ENCODE data around the gene HAGH. TPM values are rescaled to one million over a fixed set of nuclear protein-coding genes. Genes with fewer than 3 reads are reported as not detected.

Gene HAGH
- total and polyA plus RNA-seq, 9 of the 15 experiments (the other 6 are each of a cell fraction or from before 2014, with no cell fraction given), result 0.46 to 35.1 (median 16.8) TPM

DNA sequence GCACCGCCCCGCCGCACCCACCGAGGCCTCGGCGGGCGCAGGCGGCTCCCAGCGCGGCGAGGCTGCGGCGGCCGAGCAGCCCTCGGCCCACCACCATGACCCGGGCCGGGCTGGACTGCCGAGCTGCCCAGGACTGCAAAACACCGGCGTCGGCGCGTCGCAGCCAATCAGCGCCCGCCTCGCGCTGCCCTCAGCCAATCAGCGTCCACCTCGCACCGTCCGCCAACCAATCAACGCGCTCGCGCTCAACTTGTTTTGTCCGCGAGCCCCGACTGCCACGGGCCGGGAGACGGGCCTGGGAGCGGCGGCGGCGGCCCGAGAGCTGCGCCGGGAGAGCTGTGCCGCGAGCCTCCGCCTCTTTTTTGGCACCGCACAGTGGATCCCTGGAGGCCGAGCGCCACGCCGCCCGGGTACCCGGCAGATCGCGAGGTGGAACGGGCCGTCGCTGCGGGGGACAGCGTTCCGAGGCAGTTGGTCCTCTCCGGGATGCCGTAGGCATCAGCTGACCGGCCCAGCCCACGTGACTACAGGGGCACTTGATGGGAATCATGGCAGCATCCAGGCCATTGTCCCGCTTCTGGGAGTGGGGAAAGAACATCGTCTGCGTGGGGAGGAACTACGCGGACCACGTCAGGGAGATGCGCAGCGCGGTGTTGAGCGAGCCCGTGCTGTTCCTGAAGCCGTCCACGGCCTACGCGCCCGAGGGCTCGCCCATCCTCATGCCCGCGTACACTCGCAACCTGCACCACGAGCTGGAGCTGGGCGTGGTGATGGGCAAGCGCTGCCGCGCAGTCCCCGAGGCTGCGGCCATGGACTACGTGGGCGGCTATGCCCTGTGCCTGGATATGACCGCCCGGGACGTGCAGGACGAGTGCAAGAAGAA lies at the start of gene HAGH, which contains the start of gene FAHD1 (continued):
- TF ChIP-seq, protein P1, sequence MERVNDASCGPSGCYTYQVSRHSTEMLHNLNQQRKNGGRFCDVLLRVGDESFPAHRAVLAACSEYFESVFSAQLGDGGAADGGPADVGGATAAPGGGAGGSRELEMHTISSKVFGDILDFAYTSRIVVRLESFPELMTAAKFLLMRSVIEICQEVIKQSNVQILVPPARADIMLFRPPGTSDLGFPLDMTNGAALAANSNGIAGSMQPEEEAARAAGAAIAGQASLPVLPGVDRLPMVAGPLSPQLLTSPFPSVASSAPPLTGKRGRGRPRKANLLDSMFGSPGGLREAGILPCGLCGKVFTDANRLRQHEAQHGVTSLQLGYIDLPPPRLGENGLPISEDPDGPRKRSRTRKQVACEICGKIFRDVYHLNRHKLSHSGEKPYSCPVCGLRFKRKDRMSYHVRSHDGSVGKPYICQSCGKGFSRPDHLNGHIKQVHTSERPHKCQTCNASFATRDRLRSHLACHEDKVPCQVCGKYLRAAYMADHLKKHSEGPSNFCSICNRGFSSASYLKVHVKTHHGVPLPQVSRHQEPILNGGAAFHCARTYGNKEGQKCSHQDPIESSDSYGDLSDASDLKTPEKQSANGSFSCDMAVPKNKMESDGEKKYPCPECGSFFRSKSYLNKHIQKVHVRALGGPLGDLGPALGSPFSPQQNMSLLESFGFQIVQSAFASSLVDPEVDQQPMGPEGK (CRISPR knock-in tag; IDR thresholded peaks at IDR 0.05; ENCODE audit: borderline replicate concordance), result no peak
- TF ChIP-seq, protein P2, sequence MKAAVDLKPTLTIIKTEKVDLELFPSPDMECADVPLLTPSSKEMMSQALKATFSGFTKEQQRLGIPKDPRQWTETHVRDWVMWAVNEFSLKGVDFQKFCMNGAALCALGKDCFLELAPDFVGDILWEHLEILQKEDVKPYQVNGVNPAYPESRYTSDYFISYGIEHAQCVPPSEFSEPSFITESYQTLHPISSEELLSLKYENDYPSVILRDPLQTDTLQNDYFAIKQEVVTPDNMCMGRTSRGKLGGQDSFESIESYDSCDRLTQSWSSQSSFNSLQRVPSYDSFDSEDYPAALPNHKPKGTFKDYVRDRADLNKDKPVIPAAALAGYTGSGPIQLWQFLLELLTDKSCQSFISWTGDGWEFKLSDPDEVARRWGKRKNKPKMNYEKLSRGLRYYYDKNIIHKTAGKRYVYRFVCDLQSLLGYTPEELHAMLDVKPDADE (conservative IDR thresholded peaks at IDR 0.05; ENCODE audit: control insufficient read depth, low read depth, low read length), result 0 out of 2 replicates have a peak, but pooled peaks have one; percentile 51
- TF ChIP-seq RAD51 (IDR thresholded peaks at IDR 0.05; ENCODE audit: borderline replicate concordance, low read depth), result peak; percentile 99
- TF ChIP-seq, protein P3, sequence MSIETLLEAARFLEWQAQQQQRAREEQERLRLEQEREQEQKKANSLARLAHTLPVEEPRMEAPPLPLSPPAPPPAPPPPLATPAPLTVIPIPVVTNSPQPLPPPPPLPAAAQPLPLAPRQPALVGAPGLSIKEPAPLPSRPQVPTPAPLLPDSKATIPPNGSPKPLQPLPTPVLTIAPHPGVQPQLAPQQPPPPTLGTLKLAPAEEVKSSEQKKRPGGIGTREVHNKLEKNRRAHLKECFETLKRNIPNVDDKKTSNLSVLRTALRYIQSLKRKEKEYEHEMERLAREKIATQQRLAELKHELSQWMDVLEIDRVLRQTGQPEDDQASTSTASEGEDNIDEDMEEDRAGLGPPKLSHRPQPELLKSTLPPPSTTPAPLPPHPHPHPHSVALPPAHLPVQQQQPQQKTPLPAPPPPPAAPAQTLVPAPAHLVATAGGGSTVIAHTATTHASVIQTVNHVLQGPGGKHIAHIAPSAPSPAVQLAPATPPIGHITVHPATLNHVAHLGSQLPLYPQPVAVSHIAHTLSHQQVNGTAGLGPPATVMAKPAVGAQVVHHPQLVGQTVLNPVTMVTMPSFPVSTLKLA (conservative IDR thresholded peaks at IDR 0.05), result peak; percentile 97 to 98
- TF ChIP-seq, protein P4, sequence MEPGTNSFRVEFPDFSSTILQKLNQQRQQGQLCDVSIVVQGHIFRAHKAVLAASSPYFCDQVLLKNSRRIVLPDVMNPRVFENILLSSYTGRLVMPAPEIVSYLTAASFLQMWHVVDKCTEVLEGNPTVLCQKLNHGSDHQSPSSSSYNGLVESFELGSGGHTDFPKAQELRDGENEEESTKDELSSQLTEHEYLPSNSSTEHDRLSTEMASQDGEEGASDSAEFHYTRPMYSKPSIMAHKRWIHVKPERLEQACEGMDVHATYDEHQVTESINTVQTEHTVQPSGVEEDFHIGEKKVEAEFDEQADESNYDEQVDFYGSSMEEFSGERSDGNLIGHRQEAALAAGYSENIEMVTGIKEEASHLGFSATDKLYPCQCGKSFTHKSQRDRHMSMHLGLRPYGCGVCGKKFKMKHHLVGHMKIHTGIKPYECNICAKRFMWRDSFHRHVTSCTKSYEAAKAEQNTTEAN (CRISPR knock-in tag; IDR thresholded peaks at IDR 0.05), result no peak
- TF ChIP-seq CBFA2T2 (conservative IDR thresholded peaks at IDR 0.05), result peak; percentile 96
- no peak for TF ChIP-seq HSF4 (CRISPR knock-in tag; IDR thresholded peaks at IDR 0.05; ENCODE audit: borderline replicate concordance)
- TF ChIP-seq, protein P5, sequence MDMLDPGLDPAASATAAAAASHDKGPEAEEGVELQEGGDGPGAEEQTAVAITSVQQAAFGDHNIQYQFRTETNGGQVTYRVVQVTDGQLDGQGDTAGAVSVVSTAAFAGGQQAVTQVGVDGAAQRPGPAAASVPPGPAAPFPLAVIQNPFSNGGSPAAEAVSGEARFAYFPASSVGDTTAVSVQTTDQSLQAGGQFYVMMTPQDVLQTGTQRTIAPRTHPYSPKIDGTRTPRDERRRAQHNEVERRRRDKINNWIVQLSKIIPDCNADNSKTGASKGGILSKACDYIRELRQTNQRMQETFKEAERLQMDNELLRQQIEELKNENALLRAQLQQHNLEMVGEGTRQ (CRISPR knock-in tag; IDR thresholded peaks at IDR 0.05), result peak; percentile 100
- no peak for TF ChIP-seq ZFPM2 (CRISPR knock-in tag; IDR thresholded peaks at IDR 0.05)
- no peak for TF ChIP-seq HDAC3 (IDR thresholded peaks at IDR 0.05; ENCODE audit: borderline replicate concordance, partially characterized antibody)
- TF ChIP-seq, protein P6, sequence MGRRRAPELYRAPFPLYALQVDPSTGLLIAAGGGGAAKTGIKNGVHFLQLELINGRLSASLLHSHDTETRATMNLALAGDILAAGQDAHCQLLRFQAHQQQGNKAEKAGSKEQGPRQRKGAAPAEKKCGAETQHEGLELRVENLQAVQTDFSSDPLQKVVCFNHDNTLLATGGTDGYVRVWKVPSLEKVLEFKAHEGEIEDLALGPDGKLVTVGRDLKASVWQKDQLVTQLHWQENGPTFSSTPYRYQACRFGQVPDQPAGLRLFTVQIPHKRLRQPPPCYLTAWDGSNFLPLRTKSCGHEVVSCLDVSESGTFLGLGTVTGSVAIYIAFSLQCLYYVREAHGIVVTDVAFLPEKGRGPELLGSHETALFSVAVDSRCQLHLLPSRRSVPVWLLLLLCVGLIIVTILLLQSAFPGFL (CRISPR knock-in tag; IDR thresholded peaks at IDR 0.05), result no peak
- TF ChIP-seq GABPB2 (CRISPR knock-in tag; conservative IDR thresholded peaks at IDR 0.05), result no peak; the same call in 1 of the 2 replicates
- peak; percentile 50; the same call in 1 of the 2 replicates for TF ChIP-seq ZKSCAN1 (IDR thresholded peaks at IDR 0.05; ENCODE audit: low read depth, low read length)
- TF ChIP-seq, protein P7, sequence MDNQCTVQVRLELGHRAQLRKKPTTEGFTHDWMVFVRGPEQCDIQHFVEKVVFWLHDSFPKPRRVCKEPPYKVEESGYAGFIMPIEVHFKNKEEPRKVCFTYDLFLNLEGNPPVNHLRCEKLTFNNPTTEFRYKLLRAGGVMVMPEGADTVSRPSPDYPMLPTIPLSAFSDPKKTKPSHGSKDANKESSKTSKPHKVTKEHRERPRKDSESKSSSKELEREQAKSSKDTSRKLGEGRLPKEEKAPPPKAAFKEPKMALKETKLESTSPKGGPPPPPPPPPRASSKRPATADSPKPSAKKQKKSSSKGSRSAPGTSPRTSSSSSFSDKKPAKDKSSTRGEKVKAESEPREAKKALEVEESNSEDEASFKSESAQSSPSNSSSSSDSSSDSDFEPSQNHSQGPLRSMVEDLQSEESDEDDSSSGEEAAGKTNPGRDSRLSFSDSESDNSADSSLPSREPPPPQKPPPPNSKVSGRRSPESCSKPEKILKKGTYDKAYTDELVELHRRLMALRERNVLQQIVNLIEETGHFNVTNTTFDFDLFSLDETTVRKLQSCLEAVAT (IDR thresholded peaks at IDR 0.05), result peak; percentile 16 to 28; a peak in 1 of 4 replicates

Measured in K562 (cell line).